OCI-M2 (cell line): Measurements from ENCODE around the gene C19orf73.
"Not testable (repeated sequence)": the region's sequence is repeated elsewhere in the genome, so short reads cannot be mapped to it uniquely, and the experiment has no call there.

Experiments
- DNase-seq: peaks from one replicate; lab custom pipeline; 2025; ENCODE audit not compliant: unreplicated experiment; lab: John Stamatoyannopoulos, UW

The C19orf73 gene

DNA sequence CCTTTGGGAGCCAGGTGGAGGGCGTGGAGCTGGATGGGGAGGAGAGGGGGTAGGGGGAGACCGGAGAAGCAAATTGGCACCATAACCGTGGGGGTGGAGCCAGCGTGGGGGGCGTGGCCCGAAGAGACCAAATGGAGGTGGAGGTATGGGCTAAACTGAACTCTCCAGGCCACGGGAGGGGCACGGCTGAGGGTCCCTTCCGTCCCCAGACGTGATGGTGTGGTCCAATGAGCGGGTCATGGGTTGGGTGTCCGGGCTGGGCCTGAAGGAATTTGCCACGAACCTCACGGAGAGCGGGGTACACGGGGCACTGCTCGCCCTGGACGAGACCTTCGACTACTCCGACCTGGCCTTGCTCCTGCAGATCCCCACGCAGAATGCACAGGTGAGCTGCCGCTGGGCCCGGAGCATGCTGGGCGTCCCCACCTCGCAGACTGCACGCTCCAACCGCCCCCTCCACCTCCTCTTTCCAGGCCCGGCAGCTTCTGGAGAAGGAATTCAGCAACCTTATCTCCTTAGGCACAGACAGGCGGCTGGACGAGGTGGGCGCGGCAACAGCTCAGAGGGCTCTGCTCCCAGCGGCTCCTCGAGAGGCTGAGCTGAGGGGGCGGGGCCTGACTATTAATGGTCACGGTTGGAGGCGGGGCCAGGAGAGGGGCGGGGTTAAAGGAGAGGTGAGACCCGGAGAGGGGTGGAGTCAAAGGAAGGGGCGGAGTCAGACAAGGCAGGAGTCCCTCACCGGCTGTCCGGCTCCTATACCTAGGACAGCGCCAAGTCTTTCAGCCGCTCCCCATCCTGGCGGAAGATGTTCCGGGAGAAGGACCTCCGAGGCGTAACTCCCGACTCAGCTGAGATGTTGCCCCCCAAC is 30.1 kb upstream of the C19orf73 start:
- DNase-seq, result peak; percentile 95

DNA sequence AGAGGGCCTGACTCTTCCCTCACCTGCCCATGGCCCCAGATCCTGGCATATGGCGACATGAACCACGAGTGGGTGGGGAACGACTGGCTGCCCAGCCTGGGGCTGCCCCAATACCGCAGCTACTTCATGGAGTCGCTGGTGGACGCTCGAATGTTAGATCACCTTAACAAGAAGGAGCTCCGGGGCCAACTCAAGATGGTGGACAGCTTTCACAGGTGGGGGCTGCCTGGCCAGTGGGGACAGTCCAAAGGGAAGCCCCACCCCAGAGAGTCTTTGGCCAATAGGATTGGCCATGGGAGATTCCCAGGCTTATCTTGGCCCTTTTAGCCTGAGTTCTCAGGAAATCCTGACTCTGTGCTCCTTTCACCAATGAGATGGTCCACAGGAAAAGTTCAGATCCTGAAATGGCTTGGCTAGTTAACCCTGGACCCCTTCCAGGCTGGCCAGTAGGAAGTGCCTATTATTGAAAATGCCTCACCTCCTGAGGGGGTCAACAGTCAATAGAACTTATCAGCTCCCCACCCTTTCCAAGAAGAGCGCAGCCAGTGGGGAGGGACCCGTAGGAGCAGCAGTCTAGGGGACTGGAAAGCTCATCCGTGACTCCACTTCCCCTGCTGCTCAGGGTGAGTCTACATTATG is 29.2 kb upstream of the C19orf73 start:
- no peak for DNase-seq

DNA sequence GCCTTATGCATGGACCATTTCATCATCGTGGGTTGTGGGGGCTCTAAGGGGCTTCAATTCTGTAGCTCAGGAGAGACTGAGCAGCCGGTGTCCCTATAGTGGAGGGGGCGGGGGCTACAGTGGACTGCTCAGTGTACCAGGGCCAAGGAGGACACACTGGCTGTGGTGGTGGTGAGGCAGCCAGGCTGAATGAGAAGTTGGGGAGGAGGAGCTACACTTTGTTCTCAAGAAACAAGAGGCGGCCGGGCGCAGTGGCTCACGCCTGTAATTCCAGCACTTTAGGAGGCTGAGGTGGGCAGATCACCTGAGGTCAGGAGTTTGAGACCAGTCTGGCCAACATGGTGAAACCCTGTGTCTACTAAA is 27.4 kb upstream of the C19orf73 start:
- not testable (repeated sequence) for DNase-seq

DNA sequence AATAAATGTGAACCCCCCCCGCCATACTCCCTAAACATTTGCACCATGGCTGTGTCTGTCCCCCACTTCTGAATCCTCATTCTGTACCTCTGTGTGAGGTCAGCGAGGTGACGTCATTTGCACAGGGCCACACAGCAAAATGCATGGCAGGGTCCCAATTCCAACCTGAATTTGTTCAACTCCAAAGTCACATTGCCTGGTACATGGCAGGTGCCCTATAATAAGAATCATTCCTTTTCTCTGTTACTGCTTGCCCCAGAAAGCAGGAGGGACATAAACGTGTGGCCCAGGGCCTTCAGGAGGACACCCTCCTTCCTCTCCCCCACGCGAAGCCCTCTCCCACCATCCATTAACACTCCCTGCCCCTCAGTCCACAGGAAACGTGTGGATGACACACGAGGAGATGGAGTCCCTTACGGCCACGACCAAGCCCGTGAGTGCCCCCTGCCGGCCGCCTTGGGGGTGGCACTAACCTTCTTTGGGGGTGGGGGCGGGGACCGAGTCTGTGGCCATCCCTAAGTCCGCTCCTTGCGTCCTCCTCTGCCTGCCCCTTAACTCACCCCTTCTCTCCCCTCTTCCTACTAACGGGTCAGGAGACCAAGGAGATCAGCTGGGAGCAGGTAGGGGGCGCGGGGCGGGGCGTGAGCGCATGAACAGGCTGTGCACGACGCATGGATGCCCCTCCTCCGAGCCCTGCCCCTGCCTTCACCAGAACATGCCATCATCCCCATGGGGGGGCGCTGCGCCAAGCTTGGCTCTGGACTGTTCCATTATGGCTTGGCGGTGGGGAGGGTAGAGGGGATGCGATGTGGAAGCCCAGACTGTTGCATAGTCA is 26.8 kb upstream of the C19orf73 start:
- no peak for DNase-seq

DNA sequence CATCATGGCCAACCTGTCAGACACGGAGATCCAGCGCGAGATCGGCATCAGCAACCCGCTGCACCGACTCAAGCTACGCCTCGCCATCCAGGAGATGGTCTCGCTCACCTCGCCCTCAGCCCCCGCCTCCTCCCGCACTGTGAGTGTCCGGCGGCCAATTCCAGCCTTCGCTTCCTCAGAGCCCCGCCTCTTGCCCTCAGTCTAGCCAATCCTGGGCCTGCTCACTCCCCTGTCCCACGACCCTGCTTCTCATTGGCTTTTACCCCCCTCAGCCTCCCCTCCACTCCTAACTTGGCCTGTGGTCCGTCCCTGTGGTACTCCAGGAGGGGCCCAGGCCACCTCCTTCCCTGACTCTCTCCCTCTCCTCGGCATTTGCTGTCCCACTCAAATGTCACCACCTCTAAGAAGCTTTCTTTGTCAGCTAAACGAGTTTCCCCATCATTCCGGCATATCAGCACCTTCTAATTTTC is 24.0 kb upstream of the C19orf73 start:
- no peak for DNase-seq

DNA sequence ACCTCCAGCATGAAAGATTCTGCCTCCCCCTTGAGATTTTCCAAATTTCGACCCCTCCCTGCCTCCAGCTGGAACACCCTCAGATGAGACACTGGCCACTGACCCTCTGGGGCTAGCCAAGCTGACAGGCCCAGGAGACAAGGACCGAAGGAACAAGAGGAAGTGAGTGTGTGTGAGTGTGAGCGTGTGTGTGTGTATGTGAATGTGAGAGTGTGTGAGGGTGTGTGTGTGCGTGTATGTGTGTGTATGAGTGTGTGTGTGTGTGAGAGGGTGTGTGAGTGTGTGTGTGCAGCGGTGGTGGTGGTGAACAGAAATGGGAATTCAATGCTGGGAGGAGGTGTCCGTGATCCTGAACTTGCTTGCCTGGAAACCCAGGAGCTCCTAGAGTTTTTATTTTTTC is 22.4 kb upstream of the C19orf73 start:
- no peak for DNase-seq

DNA sequence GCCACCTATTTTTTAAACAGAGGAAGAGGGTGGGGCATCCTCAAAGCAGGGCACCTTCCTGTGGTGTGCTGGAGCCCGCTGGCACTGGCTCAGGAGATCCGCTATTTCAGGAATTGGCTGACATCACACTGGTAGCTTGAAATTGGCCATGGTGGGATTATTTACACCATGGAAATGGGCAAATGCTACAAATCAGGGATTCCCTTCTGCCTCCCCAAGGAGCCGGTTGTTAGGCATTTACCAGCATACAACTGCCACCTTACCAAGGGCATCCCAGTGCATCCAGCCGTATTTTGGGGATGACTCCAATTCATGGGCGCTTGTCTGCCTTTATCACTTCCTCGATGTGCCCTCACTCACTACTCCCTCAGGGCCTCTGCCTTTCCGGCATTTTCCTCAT is 22.0 kb upstream of the C19orf73 start:
- DNase-seq, result no peak

DNA sequence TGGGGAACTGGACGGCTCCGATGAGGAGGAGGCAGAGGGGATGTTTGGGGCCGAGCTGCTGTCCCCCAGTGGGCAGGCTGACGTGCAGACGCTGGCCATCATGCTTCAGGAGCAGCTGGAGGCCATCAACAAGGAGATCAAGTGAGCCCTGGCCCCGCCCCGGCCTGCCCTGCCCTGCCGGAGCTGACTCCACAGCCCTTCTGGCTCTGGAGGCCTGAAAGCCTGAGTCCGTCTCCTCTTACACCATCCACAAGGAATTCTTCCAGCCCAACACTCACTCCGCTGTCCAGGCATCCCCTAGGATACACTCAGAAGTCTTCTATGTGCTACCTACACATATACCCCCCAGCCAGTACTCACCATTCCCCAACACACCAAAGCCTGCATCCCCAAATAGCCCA is 17.8 kb upstream of the C19orf73 start:
- DNase-seq, result no peak

DNA sequence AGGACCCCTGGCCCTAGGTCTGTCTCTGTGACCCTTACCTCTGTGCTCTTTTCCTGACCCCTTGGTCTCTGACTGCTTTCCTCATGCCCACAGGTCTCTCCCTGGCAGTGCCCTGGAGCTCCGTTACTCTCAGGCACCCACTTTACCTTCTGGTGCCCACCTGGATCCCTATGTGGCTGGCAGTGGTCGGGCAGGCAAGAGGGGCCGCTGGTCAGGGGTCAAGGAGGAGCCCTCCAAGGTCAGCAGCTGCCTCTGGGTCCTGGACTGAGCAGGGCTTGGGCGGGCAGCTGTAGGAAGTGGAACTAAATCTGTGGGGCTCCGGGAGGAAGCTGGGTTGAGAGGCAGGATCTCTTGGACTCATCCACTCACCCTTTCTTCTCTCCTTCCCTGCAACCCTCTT is 16.7 kb upstream of the C19orf73 start:
- no peak for DNase-seq

DNA sequence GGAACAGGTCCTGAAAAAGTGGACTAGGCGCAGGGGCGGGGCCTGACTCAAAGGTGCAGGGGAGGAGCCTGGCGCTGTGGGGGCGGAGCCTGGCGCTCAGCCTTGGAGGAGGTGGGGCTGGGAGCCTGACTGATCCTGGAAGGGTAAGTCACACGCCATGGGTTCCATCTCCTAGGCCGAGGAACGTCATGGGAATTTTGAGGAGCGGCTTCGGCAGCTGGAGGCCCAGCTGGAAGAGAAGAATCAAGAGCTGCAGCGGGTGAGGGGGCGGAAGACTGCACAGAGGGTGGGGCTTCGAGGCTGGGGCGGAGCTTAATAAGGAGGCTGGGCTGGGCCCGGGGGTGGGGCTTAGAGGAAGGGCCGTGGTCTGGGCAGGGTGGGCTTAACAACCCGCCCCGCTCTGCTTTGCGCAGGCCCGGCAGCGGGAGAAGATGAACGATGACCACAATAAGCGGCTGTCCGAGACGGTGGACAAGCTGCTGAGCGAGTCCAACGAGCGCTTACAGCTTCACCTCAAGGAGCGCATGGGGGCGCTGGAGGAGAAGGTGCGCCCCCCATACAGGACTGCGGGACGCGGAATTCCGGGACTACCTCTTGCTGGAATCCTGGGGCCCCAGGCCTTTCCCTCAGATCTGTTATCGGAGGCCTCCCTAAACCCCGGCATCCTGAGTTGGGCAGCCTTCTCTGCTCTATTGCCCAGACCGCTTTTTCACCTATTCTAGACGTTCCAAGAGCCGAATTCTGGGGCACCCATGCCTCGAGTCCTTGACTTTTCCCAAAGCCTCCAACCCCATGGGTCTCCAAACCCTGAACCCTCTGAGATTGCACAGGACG is 14.9 kb upstream of the C19orf73 start:
- DNase-seq, result no peak

DNA sequence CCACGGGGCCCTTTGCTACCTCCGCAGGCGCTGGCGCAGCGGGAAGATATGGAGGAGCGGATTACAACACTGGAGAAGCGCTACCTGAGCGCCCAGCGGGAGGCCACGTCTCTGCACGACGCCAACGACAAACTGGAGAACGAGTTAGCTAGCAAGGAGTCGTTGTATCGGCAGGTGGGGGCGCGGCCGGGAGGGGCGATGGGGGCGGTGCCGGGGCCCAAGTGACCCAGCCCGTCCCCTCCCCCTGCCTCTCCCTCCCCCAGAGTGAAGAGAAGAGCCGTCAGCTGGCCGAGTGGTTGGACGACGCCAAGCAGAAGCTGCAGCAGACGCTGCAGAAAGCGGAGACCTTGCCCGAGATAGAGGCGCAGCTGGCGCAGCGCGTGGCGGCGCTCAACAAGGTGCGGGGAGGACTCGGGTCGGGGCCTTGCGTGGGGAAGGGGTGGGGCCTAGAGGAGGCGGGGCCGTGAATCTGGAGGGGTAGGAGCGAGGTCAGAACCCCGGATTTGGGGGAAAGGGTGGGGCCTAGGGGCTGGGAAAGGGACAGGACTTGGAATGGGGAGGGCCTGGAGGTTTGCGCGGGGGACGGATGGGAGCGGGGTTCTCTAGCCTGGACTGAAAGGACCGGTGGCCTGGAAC is 14.1 kb upstream of the C19orf73 start:
- DNase-seq, result no peak

DNA sequence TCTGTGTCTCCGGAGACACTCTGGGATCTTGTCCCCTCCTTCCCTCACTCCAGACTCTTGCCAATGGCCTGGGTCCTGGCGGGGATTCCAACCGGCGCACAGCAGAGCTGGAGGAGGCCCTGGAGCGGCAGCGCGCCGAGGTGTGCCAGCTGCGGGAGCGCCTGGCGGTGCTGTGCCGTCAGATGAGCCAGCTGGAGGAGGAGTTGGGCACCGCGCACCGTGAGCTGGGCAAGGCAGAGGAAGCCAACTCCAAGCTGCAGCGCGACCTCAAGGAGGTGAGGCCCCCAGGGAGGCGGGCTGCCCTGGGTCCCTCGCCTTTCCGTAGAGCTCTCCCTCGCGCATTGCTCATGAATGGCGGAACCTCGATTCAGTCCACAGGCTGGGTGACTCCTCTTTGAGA is 11.4 kb upstream of the C19orf73 start:
- DNase-seq, result no peak

DNA sequence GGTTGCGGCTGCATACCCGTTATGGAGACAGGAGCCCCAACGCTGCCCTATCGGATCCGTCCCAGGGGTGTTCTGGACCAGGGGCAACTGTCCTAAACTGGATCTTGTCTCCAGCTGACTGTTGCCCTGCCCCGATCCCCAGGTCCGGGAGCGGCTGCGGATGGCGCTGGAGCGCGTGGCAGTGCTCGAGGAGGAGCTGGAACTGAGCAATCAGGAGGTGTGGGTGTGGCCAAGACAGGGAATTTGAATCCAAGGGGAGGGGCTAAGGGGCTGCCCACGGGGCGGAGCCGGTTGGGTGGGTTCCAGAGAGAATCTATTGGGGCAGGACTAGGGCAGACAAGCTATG is 10.3 kb upstream of the C19orf73 start:
- DNase-seq, result peak; percentile 91

DNA sequence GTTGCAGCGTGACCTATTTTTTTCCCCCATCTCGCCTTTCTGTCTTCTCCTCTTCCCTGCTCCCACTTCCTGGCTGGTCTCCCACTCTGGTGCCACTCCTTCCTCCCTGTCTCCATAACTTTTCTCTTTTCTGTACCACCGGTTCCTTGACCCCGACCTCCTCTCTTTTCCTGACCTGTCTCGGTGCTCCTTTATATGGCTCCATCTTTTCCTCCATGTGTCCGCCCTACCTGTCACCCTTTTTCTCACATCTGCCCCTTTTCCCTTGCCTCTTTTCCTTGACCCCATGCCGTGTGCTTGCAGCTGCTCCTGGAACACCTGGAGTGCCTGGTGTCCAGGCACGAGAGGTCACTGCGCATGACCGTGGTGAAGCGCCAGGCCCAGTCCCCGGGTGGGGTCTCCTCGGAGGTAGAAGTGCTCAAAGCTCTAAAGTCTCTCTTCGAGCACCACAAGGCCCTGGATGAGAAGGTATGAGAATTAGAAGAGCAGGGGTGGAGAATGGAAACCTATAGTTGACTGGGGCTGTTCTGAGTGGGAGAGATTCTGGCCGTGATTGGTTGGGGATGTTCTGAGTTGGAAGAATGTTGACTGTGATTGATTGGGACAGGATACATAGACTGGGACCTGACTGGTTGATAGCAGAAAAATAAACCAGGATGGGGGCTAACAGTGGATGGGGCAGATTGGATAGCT is 9.7 kb upstream of the C19orf73 start:
- no peak for DNase-seq

DNA sequence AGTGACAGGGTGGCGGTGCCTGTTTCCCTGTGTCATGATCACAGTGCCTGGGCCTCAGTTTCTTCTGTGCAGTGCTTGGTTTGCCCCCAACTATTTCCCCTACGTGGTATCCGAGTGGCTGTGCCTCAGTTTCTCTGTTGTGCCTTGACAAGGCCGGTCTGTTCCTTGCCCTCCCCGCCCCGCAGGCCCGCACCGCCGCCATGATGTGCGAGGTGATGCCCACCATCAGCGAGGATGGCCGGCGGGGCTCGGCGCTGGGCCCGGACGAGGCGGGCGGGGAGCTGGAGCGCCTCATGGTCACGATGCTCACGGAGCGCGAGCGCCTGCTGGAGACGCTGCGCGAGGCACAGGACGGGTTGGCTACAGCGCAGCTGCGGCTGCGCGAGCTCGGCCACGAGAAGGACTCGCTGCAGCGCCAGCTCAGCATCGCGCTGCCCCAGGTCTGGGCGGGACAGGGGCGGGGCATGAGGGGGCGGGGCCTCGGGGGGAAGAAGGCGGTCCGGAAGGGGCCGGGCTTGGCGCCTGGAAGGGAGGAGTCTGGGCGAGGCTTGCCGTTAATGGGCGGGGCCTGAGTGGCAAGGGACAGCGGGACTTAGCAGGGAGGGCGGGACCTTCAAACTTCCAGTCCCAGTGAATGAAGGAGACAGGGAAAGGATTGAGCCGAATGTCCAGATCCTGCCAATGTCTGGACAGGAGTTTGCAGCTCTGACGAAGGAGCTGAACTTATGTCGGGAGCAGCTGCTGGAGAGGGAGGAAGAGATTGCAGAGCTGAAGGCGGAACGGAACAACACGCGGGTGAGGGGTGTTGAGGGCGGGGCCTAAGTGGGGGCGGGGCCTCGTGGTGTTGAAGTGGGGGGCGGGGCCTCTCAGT is 9.0 kb upstream of the C19orf73 start:
- peak; percentile 87 for DNase-seq

DNA sequence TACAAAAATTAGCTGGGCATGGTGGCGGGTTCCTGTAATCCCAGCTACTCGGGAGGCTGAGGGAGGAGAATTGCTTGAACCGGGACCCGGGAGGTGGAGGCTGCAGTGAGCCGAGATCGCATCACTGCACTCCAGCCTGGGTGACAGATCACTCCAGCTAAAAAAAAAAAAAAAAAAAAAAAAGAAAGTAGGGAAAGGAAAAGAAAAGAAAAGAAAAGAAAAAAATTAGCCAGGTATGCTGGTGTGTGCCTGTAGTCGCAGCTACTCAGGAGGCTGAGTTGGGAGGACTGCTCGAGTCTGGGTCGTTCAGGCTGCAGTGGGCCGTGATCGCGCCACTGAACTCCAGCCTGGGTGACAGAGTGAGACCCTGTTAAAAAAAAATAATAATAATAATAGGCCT is 8.3 kb upstream of the C19orf73 start:
- not testable (repeated sequence) for DNase-seq

DNA sequence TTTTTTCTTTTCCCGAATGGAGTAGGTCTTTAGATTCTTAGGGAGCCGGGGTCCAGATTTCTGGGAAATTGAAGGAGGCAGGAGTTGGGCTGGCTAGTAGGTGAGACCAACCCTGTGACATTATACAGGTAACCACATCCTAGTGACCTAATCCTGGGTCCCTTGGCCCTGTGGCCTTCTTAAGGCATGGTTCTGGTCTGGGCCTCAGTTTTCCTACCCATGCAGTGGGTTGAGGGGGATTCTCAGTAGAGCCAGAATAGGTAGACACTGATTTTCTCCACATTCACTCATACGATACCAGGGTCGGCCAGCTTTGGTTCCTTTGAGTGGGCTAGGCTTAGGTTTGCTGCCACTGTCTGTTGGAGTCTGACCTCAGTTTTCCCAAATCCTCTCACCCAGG is 7.6 kb upstream of the C19orf73 start:
- DNase-seq, result no peak

DNA sequence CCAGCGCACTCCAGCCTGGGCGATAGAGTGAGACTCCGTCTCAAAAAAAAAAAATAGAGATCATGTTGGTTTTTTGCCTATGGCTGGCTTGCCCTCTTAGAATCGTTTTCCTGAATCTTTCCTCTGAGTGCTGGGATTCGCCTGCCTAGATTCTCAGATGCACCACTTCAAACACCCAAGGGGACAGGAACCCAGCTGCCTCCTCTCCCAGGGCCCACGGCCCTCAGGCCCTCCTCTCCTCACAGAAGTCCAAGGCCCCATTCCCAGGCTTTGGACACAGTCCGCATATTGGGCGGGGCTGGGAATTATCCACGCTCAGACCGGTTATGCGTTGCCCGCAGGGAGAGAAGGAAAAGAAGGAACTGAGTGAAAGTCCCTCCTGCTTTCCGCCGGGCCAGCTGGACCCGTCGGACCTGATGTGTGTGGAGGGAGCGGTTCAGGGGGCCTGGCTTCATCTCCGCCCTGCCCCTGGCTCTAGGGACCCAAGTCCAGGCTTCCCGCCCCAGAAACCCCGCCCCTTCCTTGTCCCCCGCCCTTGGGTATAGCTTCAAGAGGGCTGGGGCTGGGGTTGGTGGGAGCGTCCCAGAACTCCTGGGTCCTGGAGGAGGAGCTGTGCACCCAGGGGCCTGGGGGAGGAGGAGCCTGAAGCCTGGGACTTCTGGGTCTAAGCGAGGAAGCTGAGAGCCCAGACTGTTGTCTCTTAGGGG is 6.2 kb upstream of the C19orf73 start:
- DNase-seq, result no peak
